NB4 (cell line): ENCODE results near the gene COL5A1.

Source experiments
- POLR2A ChIP-seq: IDR thresholded peaks from 2 replicates; pipeline ENCODE4 v1.6.1; 2011; ENCODE audit warnings: mild to moderate bottlenecking; ENCODE audit not compliant: insufficient read length; ENCODE audit errors: extremely low read depth
- TF ChIP-seq, protein P1 (sequence below): IDR thresholded peaks from one replicate; pipeline ENCODE4 v1.5.1; 2012; ENCODE audit warnings: low read depth, low read length

DNA sequence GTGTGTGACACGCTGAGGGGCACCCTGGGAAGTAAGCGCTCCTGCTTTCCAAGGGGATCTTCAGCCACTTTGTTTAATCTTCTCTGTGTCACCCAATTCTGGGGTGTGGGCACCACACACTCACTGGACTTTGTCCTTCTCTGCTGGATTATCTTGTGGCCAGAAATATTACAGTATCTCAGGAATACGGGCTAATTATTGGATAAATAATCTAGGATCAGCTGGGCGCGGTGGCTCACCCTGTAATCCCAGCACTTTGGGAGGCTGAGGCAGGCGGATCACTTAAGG, 50.9 kb downstream of the COL5A1 start:
- TF ChIP-seq, protein P1, sequence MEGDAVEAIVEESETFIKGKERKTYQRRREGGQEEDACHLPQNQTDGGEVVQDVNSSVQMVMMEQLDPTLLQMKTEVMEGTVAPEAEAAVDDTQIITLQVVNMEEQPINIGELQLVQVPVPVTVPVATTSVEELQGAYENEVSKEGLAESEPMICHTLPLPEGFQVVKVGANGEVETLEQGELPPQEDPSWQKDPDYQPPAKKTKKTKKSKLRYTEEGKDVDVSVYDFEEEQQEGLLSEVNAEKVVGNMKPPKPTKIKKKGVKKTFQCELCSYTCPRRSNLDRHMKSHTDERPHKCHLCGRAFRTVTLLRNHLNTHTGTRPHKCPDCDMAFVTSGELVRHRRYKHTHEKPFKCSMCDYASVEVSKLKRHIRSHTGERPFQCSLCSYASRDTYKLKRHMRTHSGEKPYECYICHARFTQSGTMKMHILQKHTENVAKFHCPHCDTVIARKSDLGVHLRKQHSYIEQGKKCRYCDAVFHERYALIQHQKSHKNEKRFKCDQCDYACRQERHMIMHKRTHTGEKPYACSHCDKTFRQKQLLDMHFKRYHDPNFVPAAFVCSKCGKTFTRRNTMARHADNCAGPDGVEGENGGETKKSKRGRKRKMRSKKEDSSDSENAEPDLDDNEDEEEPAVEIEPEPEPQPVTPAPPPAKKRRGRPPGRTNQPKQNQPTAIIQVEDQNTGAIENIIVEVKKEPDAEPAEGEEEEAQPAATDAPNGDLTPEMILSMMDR, result no peak
- no peak for TF ChIP-seq POLR2A
